Retina (tissue), 1 donor: ENCODE measurements around the gene RALY.
"Not testable (repeated sequence)": the region's sequence is repeated elsewhere in the genome, so short reads cannot be mapped to it uniquely, and the experiment has no call there.

Experiments used
- DNase-seq: peaks from one replicate; pipeline ENCODE4 v3.0.0-alpha.2; 2016

Gene RALY

GRCh38 chr20:34111702-34112599 is 118.2 kb downstream of the RALY start, which contains the start of gene EIF2S2:
EIF2S2 (minus strand) TSS chr20:34112243; CDS start chr20:34112110, 133 bp downstream.
- DNase-seq, result peak; percentile 99

- DNase-seq, result no peak
Measured at GRCh38 chr20:34112600-34113101, 118.9 kb downstream of the RALY start.

GRCh38 chr20:34114809-34115208 is 121.1 kb downstream of the RALY start:
- no peak for DNase-seq

- DNase-seq, result no peak
Measured at GRCh38 chr20:34115232-34115631, 121.5 kb downstream of the RALY start.

- no peak for DNase-seq
Measured at GRCh38 chr20:34120213-34120612, 126.5 kb downstream of the RALY start.

GRCh38 chr20:34122274-34122980 is 128.7 kb downstream of the RALY start:
- DNase-seq, result no peak

- no peak for DNase-seq
Measured at GRCh38 chr20:34123309-34123708, 129.6 kb downstream of the RALY start.

- no peak for DNase-seq
Measured at GRCh38 chr20:34124469-34125249, 130.9 kb downstream of the RALY start.

- no peak for DNase-seq
Measured at GRCh38 chr20:34127792-34128191, 134.1 kb downstream of the RALY start.

GRCh38 chr20:34129518-34130162 is 135.9 kb downstream of the RALY start:
- peak; percentile 77 for DNase-seq

GRCh38 chr20:34131491-34131890 is 137.8 kb downstream of the RALY start:
- no peak for DNase-seq

- not testable (repeated sequence) for DNase-seq
Measured at GRCh38 chr20:34132491-34132890, 138.8 kb downstream of the RALY start.

GRCh38 chr20:34132943-34133342 is 139.2 kb downstream of the RALY start:
- DNase-seq, result not testable (repeated sequence)

- not testable (repeated sequence) for DNase-seq
Measured at GRCh38 chr20:34133365-34133860, 139.7 kb downstream of the RALY start.
